DMS 273 treated with DMSO at 0.1 percent for 48 hours (cell line): ENCODE data around the gene EPHB2.
"Not testable (repeated sequence)": the region's sequence is repeated elsewhere in the genome, so short reads cannot be mapped to it uniquely, and the experiment has no call there.

Experiments used
- DNase-seq: peaks from one replicate; lab custom pipeline; 2025; lab: John Stamatoyannopoulos, UW

EPHB2 gene

GRCh38 chr1:22691031-22691753 lies 19.4 kb upstream of the EPHB2 start:
- DNase-seq: no peak

DNA sequence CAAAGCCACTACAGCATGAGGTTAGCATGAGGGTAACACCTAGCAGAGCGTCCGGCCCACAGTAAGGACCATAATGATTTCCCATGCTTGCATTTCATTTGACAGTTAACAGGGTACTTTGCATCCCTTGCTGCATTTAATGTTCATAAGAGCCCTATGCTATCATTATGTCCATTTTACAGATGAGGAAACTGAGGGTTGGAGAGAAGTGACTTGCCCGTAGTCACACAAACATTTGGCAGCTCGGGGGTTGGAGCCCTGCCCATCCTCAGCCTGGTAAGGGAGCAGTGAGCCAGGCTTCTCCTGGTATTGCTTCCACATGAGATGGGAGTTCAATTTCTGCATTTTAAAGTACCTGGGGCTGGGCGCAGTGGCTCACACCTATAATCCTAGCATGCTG lies 16.5 kb upstream of the EPHB2 start:
- DNase-seq: no peak

- no peak for DNase-seq
Observed at GRCh38 chr1:22696610-22697009, 14.0 kb upstream of the EPHB2 start.

DNA sequence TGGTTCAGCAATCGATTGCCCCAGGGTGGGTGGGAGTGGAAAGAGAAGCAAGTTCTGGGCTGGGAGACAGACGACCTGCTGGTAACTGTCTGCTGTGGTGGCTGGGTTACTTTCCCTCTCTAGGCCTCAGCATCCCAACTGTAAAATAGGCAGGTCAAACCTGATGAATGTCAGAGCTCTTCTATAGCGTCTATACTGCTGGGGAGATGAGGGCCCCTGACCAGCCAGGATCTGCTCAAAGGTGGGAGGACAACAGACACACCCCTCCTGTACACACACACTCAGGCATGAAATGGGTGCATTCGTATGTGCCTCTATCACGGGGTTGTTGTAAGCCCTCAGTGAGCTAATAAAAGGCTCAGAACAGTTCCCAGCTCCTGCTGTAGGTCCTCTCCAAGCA lies 12.7 kb upstream of the EPHB2 start:
- DNase-seq: no peak

GRCh38 chr1:22699681-22700520 lies 10.7 kb upstream of the EPHB2 start:
- no peak for DNase-seq

DNA sequence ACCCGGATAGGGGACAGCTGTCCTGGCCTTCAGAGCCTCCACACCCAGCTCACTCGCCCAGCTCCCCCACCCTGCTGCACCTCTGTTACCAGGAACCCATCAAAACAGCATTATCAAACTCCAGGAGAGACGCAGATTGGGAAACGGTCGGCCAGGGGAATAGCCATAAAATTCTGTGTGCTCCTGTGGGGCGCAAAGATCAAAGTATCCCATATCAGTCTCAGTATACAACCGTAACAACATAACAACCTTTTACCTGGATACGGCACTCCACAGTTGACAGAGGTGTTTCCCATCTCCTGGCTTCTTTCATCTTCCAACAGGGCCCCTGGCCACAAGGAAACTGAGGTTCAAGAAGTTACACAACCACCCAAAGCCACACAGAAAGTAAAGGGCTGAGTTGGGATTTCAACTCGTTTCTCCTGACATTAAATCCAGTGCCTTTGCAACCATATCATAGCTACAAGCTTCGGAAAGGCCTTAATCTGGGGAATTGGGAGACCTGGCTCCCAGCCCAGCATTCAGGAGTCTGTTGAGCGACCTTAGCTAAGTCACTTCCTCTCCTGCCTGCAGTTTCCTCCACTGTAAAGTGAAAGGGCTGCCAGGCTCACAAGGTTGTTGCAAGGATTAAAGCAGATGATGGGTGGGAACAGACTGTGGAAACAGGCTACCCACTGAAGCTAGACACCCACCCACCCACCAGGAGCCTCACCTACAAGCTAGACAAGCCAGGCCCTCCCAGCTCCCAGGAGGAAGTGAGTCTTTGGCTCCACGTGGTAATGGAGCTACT lies 8.1 kb upstream of the EPHB2 start:
- DNase-seq: no peak

GRCh38 chr1:22704440-22705067 lies 6.1 kb upstream of the EPHB2 start:
- DNase-seq: no peak

GRCh38 chr1:22705586-22705985 lies 5.1 kb upstream of the EPHB2 start:
- no peak for DNase-seq

GRCh38 chr1:22706100-22706499 lies 4.5 kb upstream of the EPHB2 start:
- DNase-seq: not testable (repeated sequence)

GRCh38 chr1:22708777-22709176 lies 1.9 kb upstream of the EPHB2 start:
- DNase-seq: no peak

- no peak for DNase-seq
Observed at GRCh38 chr1:22709227-22709626, 1.4 kb upstream of the EPHB2 start.

GRCh38 chr1:22709891-22710700 lies 543 bp upstream of the EPHB2 start:
- DNase-seq: no peak

GRCh38 chr1:22711071-22711470 lies 432 bp downstream of the EPHB2 start:
- no peak for DNase-seq

- no peak for DNase-seq
Observed at GRCh38 chr1:22711591-22712501, 1.2 kb downstream of the EPHB2 start.

DNA sequence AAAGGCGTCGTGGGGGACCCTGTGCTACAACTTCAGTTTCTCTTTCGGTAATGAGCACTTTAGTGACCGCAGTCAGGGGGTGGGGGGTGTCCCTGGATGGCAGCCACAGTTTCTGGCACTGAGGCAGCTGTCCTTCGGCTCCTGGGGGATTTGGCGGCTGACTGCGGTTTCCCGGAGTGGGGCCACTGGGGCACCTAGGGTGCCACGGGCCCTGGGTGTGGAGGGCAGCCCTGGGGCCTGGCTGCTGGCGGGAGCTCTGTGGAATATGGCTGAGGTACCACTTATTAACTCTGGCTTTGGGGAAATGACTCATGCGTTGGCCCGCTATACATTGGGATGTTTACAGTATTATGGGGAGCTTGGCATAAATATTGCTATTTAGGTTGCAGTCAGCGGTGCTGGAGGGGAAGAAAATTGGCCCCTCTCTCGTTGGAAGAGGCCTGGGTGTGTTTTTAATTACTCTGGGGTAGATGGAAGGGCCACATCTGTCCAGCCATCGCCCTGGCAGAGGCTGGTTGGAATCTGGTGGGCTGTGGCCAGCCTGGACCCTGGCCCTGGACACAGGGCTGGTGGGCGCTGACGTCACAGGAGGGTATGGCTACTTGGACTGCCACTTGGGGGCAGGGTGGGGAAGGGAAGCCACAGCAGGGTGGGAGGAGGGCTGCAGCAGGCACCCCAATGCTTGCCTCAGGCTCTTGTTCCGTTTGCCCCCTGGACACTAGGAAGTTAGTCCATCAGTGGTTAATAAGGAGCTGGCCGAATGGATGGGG lies 2.0 kb downstream of the EPHB2 start:
- DNase-seq: no peak

- no peak for DNase-seq
Observed at GRCh38 chr1:22714455-22714854, 3.8 kb downstream of the EPHB2 start.

DNA sequence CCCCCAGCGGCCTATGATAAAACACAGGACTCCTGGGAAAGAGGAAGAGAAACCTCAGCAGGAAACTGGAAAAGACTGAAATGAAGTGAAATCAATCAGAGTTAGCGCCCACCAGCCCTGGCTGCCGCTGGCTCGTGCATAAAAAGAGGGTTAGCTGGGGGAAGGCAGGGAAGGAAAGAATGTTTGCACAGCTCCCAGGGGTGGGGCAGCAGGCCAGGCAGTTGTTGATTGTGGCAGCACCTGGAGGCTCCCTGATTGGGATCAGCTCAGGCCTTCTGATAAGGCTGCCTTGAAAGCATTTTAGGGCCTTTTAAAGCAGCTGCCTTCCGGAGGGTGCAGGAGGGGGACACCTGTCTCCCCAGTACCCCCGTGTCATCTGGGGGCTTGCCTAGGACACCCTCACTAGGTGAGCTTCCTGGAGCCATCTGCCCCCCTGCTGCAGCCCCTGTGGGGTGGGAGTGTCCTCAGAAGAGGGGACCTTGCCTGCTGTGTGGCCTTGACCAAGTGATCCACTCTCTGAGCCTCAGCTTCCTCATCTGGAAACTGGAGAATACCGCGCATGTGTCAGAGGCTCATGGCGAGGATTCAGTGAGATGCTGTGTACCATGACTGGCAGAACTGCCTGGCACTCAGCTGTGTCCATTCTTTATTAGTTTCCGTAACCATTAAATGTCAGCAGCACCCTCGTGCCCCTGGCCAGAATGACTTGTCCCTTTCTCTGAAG lies 6.6 kb downstream of the EPHB2 start:
- DNase-seq: no peak

DNA sequence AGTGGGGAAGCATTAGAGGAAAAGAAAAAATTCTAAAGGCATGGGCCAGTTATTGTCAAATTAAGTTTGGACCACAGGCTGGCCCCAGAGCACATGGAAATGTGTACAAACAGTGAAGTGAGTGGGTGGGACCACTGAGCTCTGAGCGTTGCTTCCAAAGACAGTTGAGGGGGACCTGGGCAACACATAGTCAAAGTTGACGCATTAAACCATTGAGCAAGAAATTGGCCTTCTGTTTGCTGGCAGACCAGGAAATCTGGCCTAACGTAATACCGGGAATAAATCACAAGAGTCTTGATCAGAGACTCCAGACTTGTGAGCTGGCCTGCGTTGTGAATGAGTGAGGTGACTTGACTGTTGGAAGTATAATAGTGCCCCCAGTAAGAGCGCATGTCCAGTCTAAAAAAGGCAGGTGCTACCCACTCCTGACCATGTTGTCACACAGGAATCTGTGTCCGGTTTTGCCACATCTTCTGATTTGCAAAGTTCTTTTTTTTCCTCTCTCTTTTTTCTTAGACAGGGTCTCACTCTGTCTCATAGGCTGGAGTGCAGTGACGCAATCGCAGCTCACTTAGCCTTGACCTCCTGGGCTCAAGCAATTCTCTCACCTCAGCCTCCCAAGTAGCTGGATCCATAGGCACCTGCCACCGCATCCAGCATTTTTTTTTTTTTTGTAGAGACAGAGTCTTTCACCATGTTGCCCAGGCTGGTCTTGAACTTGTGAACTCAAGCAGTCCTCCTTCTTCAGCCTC lies 10.7 kb downstream of the EPHB2 start:
- no peak for DNase-seq
